ENCODE results near the gene EIF2D. TPM values are rescaled to one million over a fixed set of nuclear protein-coding genes. Genes with fewer than 3 reads are reported as not detected.
A peak's percentile ranks its signal among the peaks of the same experiment; 100 is the strongest.

The EIF2D gene
- total and polyA plus RNA-seq, 9 of the 15 experiments (the other 6 are each of a cell fraction or from before 2014, with no cell fraction given) = 81.1 to 138 (median 93.9) TPM

DNA sequence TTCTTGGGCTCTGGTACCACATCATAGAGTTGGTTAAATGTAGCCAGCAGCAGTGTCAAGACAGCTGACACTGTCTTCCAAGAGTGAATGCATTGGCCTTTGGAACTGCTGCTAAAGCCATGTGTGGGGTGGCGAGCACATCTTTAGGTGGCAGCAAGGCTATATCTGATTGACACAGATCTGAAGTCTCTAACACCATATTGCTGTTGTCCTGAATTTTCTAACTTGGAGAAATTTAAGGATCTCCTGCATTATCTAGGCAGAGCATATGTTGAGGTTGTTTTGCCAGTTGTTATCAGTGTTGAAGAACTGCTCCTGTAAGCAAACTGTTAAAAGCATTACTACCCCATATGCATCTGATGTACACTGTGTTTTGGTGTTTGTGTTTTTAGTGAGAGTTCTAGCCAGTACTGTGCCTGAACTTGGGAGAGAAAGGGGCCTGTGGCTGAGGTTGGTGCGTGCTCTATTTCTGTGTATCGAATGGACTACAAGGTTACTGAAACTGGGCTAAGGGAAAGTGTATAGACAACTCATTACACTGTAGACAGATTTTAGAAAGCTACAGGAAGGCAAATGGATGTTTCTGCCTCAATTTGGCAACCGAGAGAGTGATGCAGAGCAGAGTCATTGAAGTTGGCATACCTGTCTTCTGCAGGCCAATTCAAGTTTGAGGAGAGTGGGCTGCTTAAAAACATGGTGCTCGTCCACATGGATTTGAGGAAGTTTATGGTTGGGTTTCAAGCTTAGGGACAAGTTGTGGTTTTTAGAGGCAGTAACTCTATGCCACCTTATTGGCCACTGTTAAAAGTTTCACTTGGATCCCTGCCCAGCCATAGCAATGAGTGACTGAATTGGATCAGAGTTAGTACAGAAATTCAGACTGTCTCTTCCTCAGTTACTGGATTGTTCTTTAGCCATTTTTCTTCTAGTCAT lies 40.0 kb upstream of the EIF2D start (continued):
- TF ChIP-seq ARID4B (CRISPR knock-in tag; IDR thresholded peaks at IDR 0.05) (peak; percentile 63), C11orf30 (IDR thresholded peaks at IDR 0.05; ENCODE audit: low read depth) (peak; percentile 37), CEBPG (CRISPR knock-in tag; IDR thresholded peaks at IDR 0.05) (0 out of 2 replicates have a peak, but pooled peaks have one; percentile 47), CEBPG (tag; conservative IDR thresholded peaks at IDR 0.05 in 1 of 2, IDR thresholded peaks at IDR 0.05 in 1 of 2) (no peak), ZNF174 (CRISPR knock-in tag; IDR thresholded peaks at IDR 0.05) (no peak), DPF2 (IDR thresholded peaks at IDR 0.05) (peak; percentile 98), RBM22 (IDR thresholded peaks at IDR 0.05; ENCODE audit: low read depth, low read length, poor library complexity, severe bottlenecking) (no peak), ZNF124 (CRISPR knock-in tag; IDR thresholded peaks at IDR 0.05) (no peak), ZNF12 (CRISPR knock-in tag; IDR thresholded peaks at IDR 0.05) (no peak), ATF4 (CRISPR knock-in tag; IDR thresholded peaks at IDR 0.05) (peak; percentile 16; the same call in 1 of the 2 replicates), CCAR2 (IDR thresholded peaks at IDR 0.05; ENCODE audit: low read depth, low read length) (no peak), ZNF436 (CRISPR knock-in tag; IDR thresholded peaks at IDR 0.05) (no peak)
- TF ChIP-seq, protein P1, sequence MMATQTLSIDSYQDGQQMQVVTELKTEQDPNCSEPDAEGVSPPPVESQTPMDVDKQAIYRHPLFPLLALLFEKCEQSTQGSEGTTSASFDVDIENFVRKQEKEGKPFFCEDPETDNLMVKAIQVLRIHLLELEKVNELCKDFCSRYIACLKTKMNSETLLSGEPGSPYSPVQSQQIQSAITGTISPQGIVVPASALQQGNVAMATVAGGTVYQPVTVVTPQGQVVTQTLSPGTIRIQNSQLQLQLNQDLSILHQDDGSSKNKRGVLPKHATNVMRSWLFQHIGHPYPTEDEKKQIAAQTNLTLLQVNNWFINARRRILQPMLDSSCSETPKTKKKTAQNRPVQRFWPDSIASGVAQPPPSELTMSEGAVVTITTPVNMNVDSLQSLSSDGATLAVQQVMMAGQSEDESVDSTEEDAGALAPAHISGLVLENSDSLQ (IDR thresholded peaks at IDR 0.05) = peak; percentile 94
- TF ChIP-seq, protein P2, sequence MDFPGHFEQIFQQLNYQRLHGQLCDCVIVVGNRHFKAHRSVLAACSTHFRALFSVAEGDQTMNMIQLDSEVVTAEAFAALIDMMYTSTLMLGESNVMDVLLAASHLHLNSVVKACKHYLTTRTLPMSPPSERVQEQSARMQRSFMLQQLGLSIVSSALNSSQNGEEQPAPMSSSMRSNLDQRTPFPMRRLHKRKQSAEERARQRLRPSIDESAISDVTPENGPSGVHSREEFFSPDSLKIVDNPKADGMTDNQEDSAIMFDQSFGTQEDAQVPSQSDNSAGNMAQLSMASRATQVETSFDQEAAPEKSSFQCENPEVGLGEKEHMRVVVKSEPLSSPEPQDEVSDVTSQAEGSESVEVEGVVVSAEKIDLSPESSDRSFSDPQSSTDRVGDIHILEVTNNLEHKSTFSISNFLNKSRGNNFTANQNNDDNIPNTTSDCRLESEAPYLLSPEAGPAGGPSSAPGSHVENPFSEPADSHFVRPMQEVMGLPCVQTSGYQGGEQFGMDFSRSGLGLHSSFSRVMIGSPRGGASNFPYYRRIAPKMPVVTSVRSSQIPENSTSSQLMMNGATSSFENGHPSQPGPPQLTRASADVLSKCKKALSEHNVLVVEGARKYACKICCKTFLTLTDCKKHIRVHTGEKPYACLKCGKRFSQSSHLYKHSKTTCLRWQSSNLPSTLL (IDR thresholded peaks at IDR 0.05) = no peak
- TF ChIP-seq, protein P3, sequence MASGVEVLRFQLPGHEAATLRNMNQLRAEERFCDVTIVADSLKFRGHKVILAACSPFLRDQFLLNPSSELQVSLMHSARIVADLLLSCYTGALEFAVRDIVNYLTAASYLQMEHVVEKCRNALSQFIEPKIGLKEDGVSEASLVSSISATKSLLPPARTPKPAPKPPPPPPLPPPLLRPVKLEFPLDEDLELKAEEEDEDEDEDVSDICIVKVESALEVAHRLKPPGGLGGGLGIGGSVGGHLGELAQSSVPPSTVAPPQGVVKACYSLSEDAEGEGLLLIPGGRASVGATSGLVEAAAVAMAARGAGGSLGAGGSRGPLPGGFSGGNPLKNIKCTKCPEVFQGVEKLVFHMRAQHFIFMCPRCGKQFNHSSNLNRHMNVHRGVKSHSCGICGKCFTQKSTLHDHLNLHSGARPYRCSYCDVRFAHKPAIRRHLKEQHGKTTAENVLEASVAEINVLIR (CRISPR knock-in tag; IDR thresholded peaks at IDR 0.05) = no peak
- TF ChIP-seq, protein P4, sequence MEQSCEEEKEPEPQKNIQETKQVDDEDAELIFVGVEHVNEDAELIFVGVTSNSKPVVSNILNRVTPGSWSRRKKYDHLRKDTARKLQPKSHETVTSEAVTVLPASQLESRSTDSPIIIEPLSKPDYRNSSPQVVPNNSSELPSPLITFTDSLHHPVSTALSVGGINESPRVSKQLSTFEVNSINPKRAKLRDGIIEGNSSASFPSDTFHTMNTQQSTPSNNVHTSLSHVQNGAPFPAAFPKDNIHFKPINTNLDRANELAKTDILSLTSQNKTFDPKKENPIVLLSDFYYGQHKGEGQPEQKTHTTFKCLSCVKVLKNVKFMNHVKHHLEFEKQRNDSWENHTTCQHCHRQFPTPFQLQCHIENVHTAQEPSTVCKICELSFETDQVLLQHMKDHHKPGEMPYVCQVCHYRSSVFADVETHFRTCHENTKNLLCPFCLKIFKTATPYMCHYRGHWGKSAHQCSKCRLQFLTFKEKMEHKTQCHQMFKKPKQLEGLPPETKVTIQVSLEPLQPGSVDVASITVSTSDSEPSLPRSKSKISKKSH (CRISPR knock-in tag; IDR thresholded peaks at IDR 0.05) = no peak
